Stromal cell of bone marrow (primary cell): ENCODE measurements around the gene FEM1C.

Experiments
- DNase-seq: peaks from one replicate; pipeline ENCODE4 v3.0.0-alpha.2; 2012; ENCODE audit warnings: low read depth

Gene FEM1C

DNA sequence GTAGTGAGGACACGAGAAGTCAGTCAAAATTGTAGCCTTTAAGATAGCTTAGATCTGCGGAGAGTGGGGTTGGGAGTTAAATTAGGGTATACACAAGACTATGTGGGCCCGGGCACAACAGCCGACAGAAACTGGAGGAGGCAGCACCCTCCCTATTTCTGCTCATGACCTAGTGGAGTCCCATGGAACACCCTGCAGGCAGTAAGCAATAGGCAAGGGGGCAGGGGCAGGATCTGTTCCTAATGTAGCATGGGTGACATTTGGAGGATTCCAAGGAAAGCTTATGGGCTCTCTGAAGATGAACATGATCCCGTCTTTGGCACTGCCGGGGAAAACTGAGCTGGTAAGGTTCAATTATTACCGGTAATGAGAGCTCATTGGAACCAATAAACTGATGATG lies 67.0 kb downstream of the FEM1C start:
- no peak for DNase-seq

DNA sequence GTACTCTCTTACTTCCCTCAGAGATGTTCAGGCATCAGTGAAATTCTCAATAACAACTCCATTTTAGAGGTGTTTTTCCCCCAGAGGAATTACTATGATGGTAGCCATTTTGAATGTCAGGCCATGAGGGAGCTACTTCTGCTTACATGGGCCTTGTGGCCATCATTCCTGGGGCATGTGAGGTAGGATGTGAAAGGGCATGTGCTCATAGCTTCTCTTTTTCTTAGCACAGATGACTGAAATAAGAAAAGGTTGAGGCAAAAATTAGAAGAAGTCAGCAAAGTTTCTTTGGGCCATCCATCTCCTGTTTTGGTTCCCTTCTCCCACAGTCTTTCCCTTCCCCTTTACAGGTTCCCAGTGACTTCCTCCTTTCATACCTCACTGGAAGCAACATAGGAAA lies 68.8 kb downstream of the FEM1C start:
- DNase-seq: no peak

DNA sequence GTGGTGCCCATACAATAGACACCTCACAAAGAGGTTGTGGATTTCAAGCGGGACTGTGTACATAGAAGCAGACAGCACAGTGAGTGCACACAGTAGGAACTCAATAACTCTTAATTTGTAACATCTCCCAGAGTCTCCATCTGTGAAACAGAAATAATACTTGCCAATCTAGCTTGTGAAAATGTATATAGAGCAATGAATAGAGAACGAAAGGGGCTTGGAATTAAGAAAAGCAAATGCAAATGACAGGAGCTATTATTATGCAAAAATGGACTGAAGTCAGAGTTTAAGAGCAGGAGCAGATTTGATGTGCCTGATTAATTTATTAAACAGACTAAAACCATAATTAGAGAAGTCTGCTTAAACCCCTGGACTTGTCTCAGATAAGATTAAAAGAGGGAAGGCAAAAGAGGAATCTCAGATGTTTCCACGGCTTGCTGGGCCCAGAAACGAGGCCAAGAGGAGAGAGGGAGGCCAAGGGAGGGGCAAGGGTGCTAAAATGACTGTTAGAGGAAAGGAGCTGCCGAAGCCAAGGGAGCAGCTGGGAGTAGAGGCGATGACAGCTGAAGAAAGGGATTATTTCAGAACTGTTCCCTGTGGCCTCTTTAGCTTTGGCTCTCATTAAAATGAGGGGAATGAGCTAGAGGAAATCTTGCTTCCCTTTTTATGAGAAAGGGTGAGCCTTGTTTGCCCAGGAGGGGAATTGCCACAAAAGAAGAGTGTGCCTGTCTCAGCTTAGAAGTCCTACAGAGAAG lies 72.1 kb downstream of the FEM1C start:
- DNase-seq: no peak

DNA sequence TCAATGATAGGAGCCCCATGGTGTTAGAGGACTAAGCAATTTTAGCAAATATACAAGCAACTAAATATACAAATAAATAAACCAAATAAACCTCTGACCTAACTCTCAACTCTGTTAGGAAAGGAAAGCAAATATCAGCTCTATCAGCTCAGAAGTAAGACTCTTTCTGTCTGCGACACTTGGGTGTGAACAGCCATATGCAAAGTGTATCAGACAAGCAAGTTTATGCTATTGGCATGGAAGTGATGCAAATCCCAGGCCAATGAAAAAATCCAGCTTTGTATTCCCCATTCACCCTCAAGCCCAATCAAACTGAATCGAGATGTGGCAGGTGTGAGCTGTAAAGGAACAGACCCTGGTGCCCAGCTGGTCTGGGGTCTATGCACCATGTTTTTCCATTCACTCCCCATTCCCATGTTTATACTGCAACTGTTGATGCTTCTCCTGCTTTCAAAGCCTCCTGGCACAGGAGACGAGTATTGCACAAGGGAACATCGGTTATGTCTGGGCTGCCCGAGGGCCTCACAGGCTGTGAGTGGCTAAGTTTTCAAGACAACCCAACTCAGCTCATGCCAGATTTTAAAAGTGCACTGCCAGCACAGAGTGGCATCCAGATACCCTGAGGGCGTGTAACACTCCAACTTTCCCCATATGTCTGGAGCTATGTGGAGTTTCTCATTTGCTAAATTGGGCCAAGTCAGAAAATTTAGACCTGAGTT lies 73.1 kb downstream of the FEM1C start:
- DNase-seq: no peak

DNA sequence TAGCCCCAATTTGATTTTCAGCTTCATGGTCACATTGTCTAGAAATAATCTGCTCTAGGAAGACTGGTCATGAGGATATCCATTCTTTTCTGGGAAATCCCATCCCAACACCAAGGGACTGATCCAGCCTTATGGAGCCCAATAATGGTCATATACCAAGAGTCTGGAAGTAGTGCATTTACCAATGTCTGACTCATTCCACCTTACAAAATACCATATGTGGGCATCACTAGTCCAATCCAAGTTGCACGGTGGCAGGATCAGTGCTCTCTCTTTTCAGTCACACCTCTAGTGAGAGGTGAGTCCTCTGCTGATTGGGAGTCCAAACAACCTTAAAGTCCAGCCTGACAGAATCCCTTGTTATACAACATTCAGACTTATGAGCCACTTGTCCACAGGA lies 73.7 kb downstream of the FEM1C start:
- DNase-seq: no peak
